PC-3 (cell line): ENCODE results near the gene PRICKLE3. TPM values are rescaled to one million over a fixed set of nuclear protein-coding genes. Genes with fewer than 3 reads are reported as not detected.

Source experiments
- ATAC-seq: fragments of 200-7000 bp; cut with Tn5 transposase; 2 replicates; pipeline ENCODE4 v1.9.1; 2020; ENCODE audit warnings: mild to moderate bottlenecking, moderate library complexity
- BruUV-seq: library from RNA; stranded (reverse); fragments of 400-500 nt; replicated peaks from 2 replicates; lab custom pipeline; 2021; lab: Mats Ljungman, UMichigan
- CTCF ChIA-PET: fragments of 300-600 bp; sonication (Branson Sonifier 250); formaldehyde crosslinking; loops from one replicate; lab custom pipeline; 2022; ENCODE audit warnings: antibody characterized with exemption; lab: Charles Lee
- POLR2A ChIA-PET: fragments of 300-600 bp; sonication (Branson Sonifier 250); formaldehyde crosslinking; loops from one replicate; lab custom pipeline; 2022; ENCODE audit warnings: antibody characterized with exemption; ENCODE audit not compliant: unreplicated experiment; lab: Charles Lee
- DNase-seq: peaks from one replicate; pipeline ENCODE4 v3.0.0-alpha.2; 2015
- H2AFZ ChIP-seq: fragments of 300-600 bp; sonication (generic); 2 replicates; pipeline ENCODE4 v1.6.0; 2016; ENCODE audit warnings: antibody characterized with exemption, low read length
- H3F3A ChIP-seq: fragments of 300-600 bp; sonication (generic); one replicate; pipeline ENCODE4 v1.6.0; 2017; ENCODE audit warnings: antibody characterized with exemption, low read length, control low read depth, mild to moderate bottlenecking; ENCODE audit not compliant: unreplicated experiment
- H3K27ac ChIP-seq: fragments of 300-600 bp; sonication (generic); 2 replicates; pipeline ENCODE4 v1.5.1; 2016; ENCODE audit warnings: mild to moderate bottlenecking, low read length
- H3K27me3 ChIP-seq: fragments of 300-600 bp; sonication (generic); 2 replicates; pipeline ENCODE4 v1.6.1; 2016; ENCODE audit warnings: low read length, mixed read lengths
- H3K36me3 ChIP-seq: fragments of 300-600 bp; sonication (generic); 2 replicates; pipeline ENCODE4 v1.6.1; 2016; ENCODE audit warnings: low read depth, mixed run types, low read length, mixed read lengths
- H3K4me1 ChIP-seq: fragments of 300-600 bp; sonication (generic); 2 replicates; pipeline ENCODE4 v1.5.1; 2016; ENCODE audit warnings: low read length; ENCODE audit not compliant: insufficient read depth
- H3K4me2 ChIP-seq: fragments of 300-600 bp; sonication (generic); 2 replicates; pipeline ENCODE4 v1.6.0; 2016; ENCODE audit warnings: low read length
- H3K4me3 ChIP-seq: fragments of 300-600 bp; sonication (generic); 2 replicates; pipeline ENCODE4 v1.5.1; 2016; ENCODE audit warnings: mild to moderate bottlenecking, low read length, mixed read lengths
- H3K79me2 ChIP-seq: fragments of 300-600 bp; sonication (generic); 2 replicates; pipeline ENCODE4 v1.6.1; 2017; ENCODE audit warnings: low read length, mixed read lengths
- H3K9ac ChIP-seq: fragments of 300-600 bp; sonication (generic); 2 replicates; pipeline ENCODE4 v1.6.0; 2016; ENCODE audit warnings: mild to moderate bottlenecking, low read length
- H3K9me2 ChIP-seq: fragments of 300-600 bp; sonication (generic); replicated peaks from 2 replicates; pipeline ENCODE4 v1.6.1; 2016; ENCODE audit warnings: mixed run types, low read length, mixed read lengths
- H3K9me3 ChIP-seq: fragments of 300-600 bp; sonication (generic); 2 replicates; pipeline ENCODE4 v1.6.1; 2016; ENCODE audit warnings: low read length, mixed read lengths
- H4K20me1 ChIP-seq: fragments of 300-600 bp; sonication (generic); 2 replicates; pipeline ENCODE4 v1.6.1; 2016; ENCODE audit warnings: low read length, mixed read lengths
- CTCF ChIP-seq: fragments of 300-600 bp; sonication (generic); conservative IDR thresholded peaks from 2 replicates; pipeline ENCODE4 v1.5.1; 2017; ENCODE audit warnings: antibody characterized with exemption, low read depth, mild to moderate bottlenecking, low read length
- EZH2 ChIP-seq: fragments of 300-600 bp; sonication (generic); IDR thresholded peaks from one replicate; pipeline ENCODE4 v1.6.1; 2017; ENCODE audit warnings: antibody characterized with exemption, mild to moderate bottlenecking, low read length; ENCODE audit not compliant: unreplicated experiment
- EZH2phosphoT487 ChIP-seq: fragments of 300-600 bp; sonication (generic); IDR thresholded peaks from 2 replicates; pipeline ENCODE4 v1.6.1; 2018; ENCODE audit warnings: mild to moderate bottlenecking, antibody characterized with exemption, low read length, borderline replicate concordance
- intact Hi-C: fragments of 100-400 bp; cut with micrococcal nuclease; formaldehyde crosslinking; loops from 2 replicates; pipeline ENCODE4 v1.9.0; 2023
- total RNA-seq: library from RNA; depleted of rRNA; stranded (reverse); fragments of >200 nt; gene quantifications from 2 replicates; pipeline ENCODE4 v1.2.3, GENCODE V29; 2014

Gene PRICKLE3
- total RNA-seq, 1 experiment from 2014 or later: 16.5 TPM

DNA sequence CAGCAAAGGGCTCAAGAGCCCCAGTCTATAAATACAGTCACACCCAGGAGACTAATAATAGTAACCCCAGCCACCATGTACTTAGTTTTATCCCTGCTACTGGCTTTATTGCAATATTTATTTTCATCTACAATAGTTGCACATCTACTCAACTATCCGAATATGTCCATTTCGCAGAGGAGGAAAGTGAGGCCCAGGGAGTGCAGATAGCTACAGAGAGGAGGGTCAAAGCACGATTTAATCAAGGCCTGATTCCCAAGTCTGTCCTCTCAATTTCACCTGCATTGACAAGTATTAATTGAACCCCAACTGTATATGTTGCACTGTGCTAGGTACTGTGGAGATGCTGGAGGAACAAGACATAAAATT, 18.4 kb downstream of the PRICKLE3 start:
- H3F3A ChIP-seq: no peaks in the 10 kb centered on the region
- no TSS peak for BruUV-seq
- H3K4me3 ChIP-seq: peak overlapping the region; percentile 22; the same call in 1 of the 2 replicates
- H3K9me2 ChIP-seq: no peaks in the 10 kb centered on the region
- peak overlapping the region; percentile 50 for H3K4me2 ChIP-seq
- H2AFZ ChIP-seq: no peak overlapping the region; the same call in 1 of the 2 replicates
- H3K27me3 ChIP-seq: no peaks in the 10 kb centered on the region
- DNase-seq: no peak
- H3K4me1 ChIP-seq: peaks cover 22% of the 10 kb centered on the region
- no peaks in the 10 kb centered on the region for H3K36me3 ChIP-seq
- H4K20me1 ChIP-seq: peaks cover under 1% of the 10 kb centered on the region; the same call in 1 of the 2 replicates
- no peaks in the 10 kb centered on the region for H3K9me3 ChIP-seq
- H3K79me2 ChIP-seq: peaks cover 9% of the 10 kb centered on the region
- ChIA-PET CTCF (no interaction called here), POLR2A (interaction anchor here (0.6 kb wide), 1 partner anchor 41 kb away, joined by 7 read pairs; no protein-coding TSS in a partner anchor)
- peak overlapping the region; percentile 10; the same call in 1 of the 2 replicates for H3K9ac ChIP-seq
- TF ChIP-seq CTCF: no peak
- TF ChIP-seq EZH2: no peak
- no peak for TF ChIP-seq EZH2phosphoT487
- intact Hi-C loops: no loop called here
- no peak for ATAC-seq
- peak overlapping the region; percentile 45 for H3K27ac ChIP-seq

GRCh38 chrX:49166914-49167739, 19.0 kb downstream of the PRICKLE3 start:
- Histone ChIP-seq H3K4me1 (peaks cover 22% of the 10 kb centered on the region), H3K79me2 (peaks cover 3% of the 10 kb centered on the region), H3K27ac (peak overlapping the region; percentile 45), H3K9me3 (no peaks in the 10 kb centered on the region), H3K4me2 (peak overlapping the region; percentile 50), H3K27me3 (no peaks in the 10 kb centered on the region), H2AFZ (peak overlapping the region; percentile 68), H3K9ac (peak overlapping the region; percentile 10; the same call in 1 of the 2 replicates), H3K9me2 (no peaks in the 10 kb centered on the region), H4K20me1 (no peaks in the 10 kb centered on the region), H3F3A (no peaks in the 10 kb centered on the region), H3K36me3 (no peaks in the 10 kb centered on the region), H3K4me3 (peak overlapping the region; percentile 22; the same call in 1 of the 2 replicates)
- POLR2A ChIA-PET: interaction anchor here (0.6 to 0.7 kb wide), 2 partner anchors 42 to 430 kb away, joined by 3 to 7 read pairs; no protein-coding TSS in a partner anchor
- CTCF ChIA-PET: no interaction called here
- TSS peak; percentile 35 for BruUV-seq
- intact Hi-C loops: no loop called here
- DNase-seq (peak; percentile 61), ATAC-seq (peak; percentile 29)
- no peak for TF ChIP-seq CTCF
- TF ChIP-seq EZH2phosphoT487: no peak
- no peak for TF ChIP-seq EZH2
